ENCODE results near the gene TSPAN31. TPM values are rescaled to one million over a fixed set of nuclear protein-coding genes. Genes with fewer than 3 reads are reported as not detected.

The TSPAN31 gene
- total RNA-seq, 1 donor = 41.6 TPM

- Histone ChIP-seq H3K4me1 (ENCODE audit: insufficient read depth, low read length) (peaks cover 9% of the 10 kb centered on the region), H3K79me2 (ENCODE audit: insufficient read depth, low read length) (no peaks in the 10 kb centered on the region), H3K4me3 (ENCODE audit: insufficient read depth, low read length) (peak overlapping the region; percentile 52), H3K9me3 (ENCODE audit: low read depth, low read length) (no peaks in the 10 kb centered on the region), H3K36me3 (ENCODE audit: insufficient read depth, low read length) (no peaks in the 10 kb centered on the region), H3K4me2 (ENCODE audit: insufficient read depth, low read length) (peak overlapping the region; percentile 58), H3K27me3 (ENCODE audit: insufficient read depth, low read length) (peaks cover 78% of the 10 kb centered on the region), H3K27ac (ENCODE audit: low read depth, low read length) (no peak overlapping the region), H4K20me1 (ENCODE audit: insufficient read depth, low read length) (peaks cover 4% of the 10 kb centered on the region), H2AFZ (ENCODE audit: low read length) (peak overlapping the region; percentile 25)
- peak; percentile 95 for DNase-seq (ENCODE audit: insufficient read length, low spot score, missing footprints)
- peak; percentile 29 for TF ChIP-seq CTCF (IDR thresholded peaks at IDR 0.05; ENCODE audit: extremely low read depth, low read depth, low read length)
Observed at GRCh38 chr12:57735952-57736740, 8.7 kb upstream of the TSPAN31 start.

DNA sequence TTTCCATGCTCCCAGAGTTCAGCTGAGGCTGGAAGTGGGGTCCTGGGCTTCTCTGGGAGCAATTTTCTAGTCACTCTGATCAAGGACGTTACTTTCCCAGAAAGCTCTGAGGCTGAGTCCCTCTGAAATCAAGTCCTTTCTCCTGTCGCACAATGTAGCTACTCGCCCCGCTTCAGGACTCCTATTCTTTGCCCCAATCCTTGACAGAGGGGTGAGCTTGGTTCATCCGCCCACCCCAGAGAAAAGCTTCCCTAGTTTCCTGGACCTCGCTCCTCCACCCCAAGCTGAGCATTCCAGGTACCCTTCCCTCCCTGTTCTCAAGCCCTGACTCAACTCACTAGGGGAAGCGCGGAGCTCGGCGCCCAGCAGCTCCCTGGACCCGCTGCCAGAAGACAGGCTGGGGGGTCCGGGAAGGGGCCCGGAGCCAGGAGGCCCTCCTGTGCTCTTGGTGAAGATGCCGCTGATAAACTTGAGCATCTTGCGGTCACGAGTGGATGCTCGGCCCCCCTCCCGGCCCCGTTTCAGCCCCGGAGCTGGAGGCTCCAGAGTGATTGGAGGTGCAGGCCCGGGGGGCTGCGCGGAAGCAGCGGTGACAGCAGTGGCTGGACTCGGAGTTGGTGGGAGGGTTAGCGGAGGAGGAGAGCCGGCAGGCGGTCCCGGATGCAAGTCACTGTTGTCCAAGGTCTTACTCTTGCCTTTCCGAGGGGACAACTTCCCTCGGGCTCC lies 7.9 kb upstream of the TSPAN31 start:
- TF ChIP-seq CTCF (IDR thresholded peaks at IDR 0.05; ENCODE audit: extremely low read depth, low read depth, low read length) = no peak
- Histone ChIP-seq H3K4me3 (ENCODE audit: insufficient read depth, low read length) (peak overlapping the region; percentile 52), H3K79me2 (ENCODE audit: insufficient read depth, low read length) (no peaks in the 10 kb centered on the region), H3K27me3 (ENCODE audit: insufficient read depth, low read length) (peaks cover 82% of the 10 kb centered on the region), H3K27ac (ENCODE audit: low read depth, low read length) (no peak overlapping the region), H3K4me2 (ENCODE audit: insufficient read depth, low read length) (peak overlapping the region; percentile 58), H3K9me3 (ENCODE audit: low read depth, low read length) (no peaks in the 10 kb centered on the region), H2AFZ (ENCODE audit: low read length) (no peak overlapping the region), H3K36me3 (ENCODE audit: insufficient read depth, low read length) (no peaks in the 10 kb centered on the region), H3K4me1 (ENCODE audit: insufficient read depth, low read length) (peaks cover 9% of the 10 kb centered on the region), H4K20me1 (ENCODE audit: insufficient read depth, low read length) (peaks cover 4% of the 10 kb centered on the region)
- DNase-seq (ENCODE audit: insufficient read length, low spot score, missing footprints) = peak; percentile 89

- Histone ChIP-seq H3K27me3 (ENCODE audit: insufficient read depth, low read length) (peaks cover 90% of the 10 kb centered on the region), H3K4me1 (ENCODE audit: insufficient read depth, low read length) (peaks cover 9% of the 10 kb centered on the region), H3K4me3 (ENCODE audit: insufficient read depth, low read length) (peak overlapping the region; percentile 16), H3K4me2 (ENCODE audit: insufficient read depth, low read length) (peak overlapping the region; percentile 43), H3K79me2 (ENCODE audit: insufficient read depth, low read length) (no peaks in the 10 kb centered on the region), H4K20me1 (ENCODE audit: insufficient read depth, low read length) (peaks cover 4% of the 10 kb centered on the region), H3K36me3 (ENCODE audit: insufficient read depth, low read length) (no peaks in the 10 kb centered on the region), H3K27ac (ENCODE audit: low read depth, low read length) (no peak overlapping the region), H2AFZ (ENCODE audit: low read length) (no peak overlapping the region), H3K9me3 (ENCODE audit: low read depth, low read length) (no peaks in the 10 kb centered on the region)
- DNase-seq (ENCODE audit: insufficient read length, low spot score, missing footprints) = peak; percentile 93
- TF ChIP-seq CTCF (IDR thresholded peaks at IDR 0.05; ENCODE audit: extremely low read depth, low read depth, low read length) = peak; percentile 8
Observed at GRCh38 chr12:57737467-57738460, 7.1 kb upstream of the TSPAN31 start.
